ENCODE measurements around the gene ABCC1. TPM values are rescaled to one million over a fixed set of nuclear protein-coding genes. Genes with fewer than 3 reads are reported as not detected.

Gene ABCC1
- total and polyA plus RNA-seq, 2 donors (not counting 1 experiment from before 2014, with no cell fraction given): 54.1 to 178 TPM

DNA sequence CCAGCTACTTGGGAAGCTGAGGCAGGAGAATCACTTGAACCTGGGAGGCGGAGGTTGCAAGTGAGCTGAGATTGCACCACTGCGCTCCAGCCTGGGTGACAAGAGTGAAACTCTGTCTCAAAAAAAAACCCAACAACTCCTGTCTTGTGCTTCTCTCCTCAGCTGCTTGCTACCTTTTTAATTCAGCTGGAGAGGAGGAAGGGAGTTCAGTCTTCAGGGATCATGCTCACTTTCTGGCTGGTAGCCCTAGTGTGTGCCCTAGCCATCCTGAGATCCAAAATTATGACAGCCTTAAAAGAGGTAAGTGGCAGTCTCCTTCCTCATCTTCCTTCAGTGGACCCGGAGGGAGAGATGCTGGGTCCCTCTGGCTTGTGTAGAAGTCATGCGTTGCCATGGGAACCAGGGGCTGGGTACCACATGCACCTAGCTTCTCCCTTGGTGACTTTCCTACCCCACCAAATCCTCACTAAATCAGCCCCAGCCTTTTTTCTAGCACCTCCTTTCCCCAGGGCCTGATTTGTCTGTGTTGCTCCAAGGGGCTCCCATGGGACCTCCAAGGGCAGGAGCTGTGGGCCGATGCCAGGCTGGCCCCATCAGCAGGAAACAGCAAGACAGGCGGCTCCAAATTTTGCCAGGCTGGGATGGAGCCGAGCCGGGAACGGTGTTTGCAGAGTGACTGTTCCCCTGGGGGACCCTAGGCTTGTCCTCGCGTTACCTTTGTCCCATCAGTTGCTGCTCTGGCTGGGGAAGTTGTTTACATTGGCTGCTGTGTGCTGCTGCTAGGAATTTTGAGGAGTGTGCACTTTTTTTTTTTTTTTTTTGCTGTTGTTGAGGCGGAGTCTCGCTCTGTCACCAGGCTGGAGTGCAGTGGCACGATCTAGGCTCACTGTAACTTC is 65.2 kb downstream of the ABCC1 start:
- H3K4me2 ChIP-seq (ENCODE audit: extremely low read depth, insufficient read depth, low read length): no peak overlapping the region
- H3K27ac ChIP-seq (ENCODE audit: insufficient read depth, low read length): peak overlapping the region; percentile 30
- H3K79me2 ChIP-seq (ENCODE audit: control insufficient read depth, insufficient read depth, low read length): peaks cover 17% of the 10 kb centered on the region
- peak; percentile 51 to 69 for DNase-seq (ENCODE audit: low read depth in 2 of 2)
- H4K20me1 ChIP-seq (ENCODE audit: control insufficient read depth, extremely low read depth, insufficient read depth, low read length): no peaks in the 10 kb centered on the region
- no peak overlapping the region for H2AFZ ChIP-seq (ENCODE audit: low read length)
- peaks cover 23% of the 10 kb centered on the region for H3K4me1 ChIP-seq (ENCODE audit: control insufficient read depth, extremely low read depth, insufficient read depth, low read length)
- no peak overlapping the region for H3K9ac ChIP-seq (ENCODE audit: insufficient read depth, low read length)
- H3K9me3 ChIP-seq (ENCODE audit: control insufficient read depth, insufficient read depth, low read depth, low read length): no peaks in the 10 kb centered on the region
- peaks cover 26% of the 10 kb centered on the region for H3K36me3 ChIP-seq (ENCODE audit: control insufficient read depth, insufficient read depth, low read length)
- H3K27me3 ChIP-seq (ENCODE audit: control insufficient read depth, insufficient read depth, low read length): no peaks in the 10 kb centered on the region
- TF ChIP-seq, protein P1, sequence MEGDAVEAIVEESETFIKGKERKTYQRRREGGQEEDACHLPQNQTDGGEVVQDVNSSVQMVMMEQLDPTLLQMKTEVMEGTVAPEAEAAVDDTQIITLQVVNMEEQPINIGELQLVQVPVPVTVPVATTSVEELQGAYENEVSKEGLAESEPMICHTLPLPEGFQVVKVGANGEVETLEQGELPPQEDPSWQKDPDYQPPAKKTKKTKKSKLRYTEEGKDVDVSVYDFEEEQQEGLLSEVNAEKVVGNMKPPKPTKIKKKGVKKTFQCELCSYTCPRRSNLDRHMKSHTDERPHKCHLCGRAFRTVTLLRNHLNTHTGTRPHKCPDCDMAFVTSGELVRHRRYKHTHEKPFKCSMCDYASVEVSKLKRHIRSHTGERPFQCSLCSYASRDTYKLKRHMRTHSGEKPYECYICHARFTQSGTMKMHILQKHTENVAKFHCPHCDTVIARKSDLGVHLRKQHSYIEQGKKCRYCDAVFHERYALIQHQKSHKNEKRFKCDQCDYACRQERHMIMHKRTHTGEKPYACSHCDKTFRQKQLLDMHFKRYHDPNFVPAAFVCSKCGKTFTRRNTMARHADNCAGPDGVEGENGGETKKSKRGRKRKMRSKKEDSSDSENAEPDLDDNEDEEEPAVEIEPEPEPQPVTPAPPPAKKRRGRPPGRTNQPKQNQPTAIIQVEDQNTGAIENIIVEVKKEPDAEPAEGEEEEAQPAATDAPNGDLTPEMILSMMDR (conservative IDR thresholded peaks at IDR 0.05 in 1 of 2, IDR thresholded peaks at IDR 0.05 in 1 of 2; ENCODE audit: low read depth in 1 of 2, low read length in 2 of 2): no peak
- TF ChIP-seq EZH2 (IDR thresholded peaks at IDR 0.05; ENCODE audit: low read length, missing control alignments): no peak
- no peak overlapping the region for H3K4me3 ChIP-seq (replicated peaks in 1 of 4; ENCODE audit: control extremely low read depth in 1 of 4, insufficient read depth in 1 of 4, low read depth in 3 of 4, low read length in 4 of 4)

DNA sequence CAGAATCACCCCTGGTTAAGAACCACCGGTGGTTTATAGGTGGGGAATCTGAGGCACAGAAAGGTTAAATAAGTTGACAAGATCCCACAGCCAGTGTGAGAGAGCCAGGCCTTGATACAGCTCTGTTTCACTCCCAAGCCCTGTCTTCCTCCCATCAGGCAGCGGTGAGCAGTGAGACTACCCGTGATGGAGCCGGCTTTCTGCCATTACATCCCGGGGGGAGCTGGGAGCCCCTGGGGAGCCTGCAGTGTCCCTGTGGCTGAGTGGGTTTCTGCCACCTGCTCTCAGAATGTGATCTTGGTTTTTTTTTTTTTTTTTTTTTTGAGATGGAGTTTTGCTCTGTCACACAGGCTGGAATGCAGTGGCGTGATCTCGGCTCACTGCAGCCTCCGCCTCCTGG is 66.4 kb downstream of the ABCC1 start:
- H3K9me3 ChIP-seq (ENCODE audit: control insufficient read depth, insufficient read depth, low read depth, low read length): no peaks in the 10 kb centered on the region
- H3K4me3 ChIP-seq (replicated peaks in 1 of 4; ENCODE audit: control extremely low read depth in 1 of 4, insufficient read depth in 1 of 4, low read depth in 3 of 4, low read length in 4 of 4): no peak overlapping the region
- no peaks in the 10 kb centered on the region for H3K27me3 ChIP-seq (ENCODE audit: control insufficient read depth, insufficient read depth, low read length)
- no peak overlapping the region for H3K27ac ChIP-seq (ENCODE audit: insufficient read depth, low read length)
- no peak for TF ChIP-seq EZH2 (IDR thresholded peaks at IDR 0.05; ENCODE audit: low read length, missing control alignments)
- TF ChIP-seq, protein P1 (conservative IDR thresholded peaks at IDR 0.05 in 1 of 2, IDR thresholded peaks at IDR 0.05 in 1 of 2; ENCODE audit: low read depth in 1 of 2, low read length in 2 of 2): no peak
- no peaks in the 10 kb centered on the region for H4K20me1 ChIP-seq (ENCODE audit: control insufficient read depth, extremely low read depth, insufficient read depth, low read length)
- peaks cover 18% of the 10 kb centered on the region for H3K79me2 ChIP-seq (ENCODE audit: control insufficient read depth, insufficient read depth, low read length)
- no peak overlapping the region for H3K4me2 ChIP-seq (ENCODE audit: extremely low read depth, insufficient read depth, low read length)
- H3K36me3 ChIP-seq (ENCODE audit: control insufficient read depth, insufficient read depth, low read length): peaks cover 25% of the 10 kb centered on the region
- peaks cover 25% of the 10 kb centered on the region for H3K4me1 ChIP-seq (ENCODE audit: control insufficient read depth, extremely low read depth, insufficient read depth, low read length)
- no peak overlapping the region for H2AFZ ChIP-seq (ENCODE audit: low read length)
- DNase-seq (ENCODE audit: low read depth in 2 of 2): no peak
- H3K9ac ChIP-seq (ENCODE audit: insufficient read depth, low read length): no peak overlapping the region

- Histone ChIP-seq H2AFZ (ENCODE audit: low read length) (no peak overlapping the region), H3K9ac (ENCODE audit: insufficient read depth, low read length) (no peak overlapping the region), H3K36me3 (ENCODE audit: control insufficient read depth, insufficient read depth, low read length) (peaks cover 25% of the 10 kb centered on the region), H3K27me3 (ENCODE audit: control insufficient read depth, insufficient read depth, low read length) (no peaks in the 10 kb centered on the region), H3K79me2 (ENCODE audit: control insufficient read depth, insufficient read depth, low read length) (peaks cover 19% of the 10 kb centered on the region), H3K27ac (ENCODE audit: insufficient read depth, low read length) (peak overlapping the region; percentile 1), H3K4me2 (ENCODE audit: extremely low read depth, insufficient read depth, low read length) (no peak overlapping the region), H3K9me3 (ENCODE audit: control insufficient read depth, insufficient read depth, low read depth, low read length) (no peaks in the 10 kb centered on the region), H4K20me1 (ENCODE audit: control insufficient read depth, extremely low read depth, insufficient read depth, low read length) (no peaks in the 10 kb centered on the region), H3K4me1 (ENCODE audit: control insufficient read depth, extremely low read depth, insufficient read depth, low read length) (peaks cover 28% of the 10 kb centered on the region), H3K4me3 (replicated peaks in 1 of 4; ENCODE audit: control extremely low read depth in 1 of 4, insufficient read depth in 1 of 4, low read depth in 3 of 4, low read length in 4 of 4) (no peak overlapping the region)
- TF ChIP-seq EZH2 (IDR thresholded peaks at IDR 0.05; ENCODE audit: low read length, missing control alignments): no peak
- TF ChIP-seq, protein P1 (conservative IDR thresholded peaks at IDR 0.05 in 1 of 2, IDR thresholded peaks at IDR 0.05 in 1 of 2; ENCODE audit: low read depth in 1 of 2, low read length in 2 of 2): no peak
- DNase-seq (ENCODE audit: low read depth in 2 of 2): no peak
Observed at GRCh38 chr16:16016388-16016964, 67.1 kb downstream of the ABCC1 start.
